GM23338 (cell line): ENCODE data around the gene CDCP1. TPM values are rescaled to one million over a fixed set of nuclear protein-coding genes. Genes with fewer than 3 reads are reported as not detected.

Experiments
- ATAC-seq: fragments of 200-7000 bp; cut with Tn5 transposase; 3 replicates; pipeline ENCODE4 v1.9.1; 2020
- DNase-seq: peaks from one replicate; pipeline ENCODE4 v3.0.0-alpha.2; 2015; ENCODE audit warnings: low spot score
- H2AFZ ChIP-seq: fragments of 200-600 bp; sonication (generic); 2 replicates; pipeline ENCODE4 v1.8.0; 2016; ENCODE audit warnings: antibody characterized with exemption, mild to moderate bottlenecking, moderate library complexity
- H3F3A ChIP-seq: fragments of 200-600 bp; sonication (generic); replicated peaks from 2 replicates; pipeline ENCODE4 v1.8.0; 2017; ENCODE audit warnings: antibody characterized with exemption, mixed run types, low read depth
- H3K27ac ChIP-seq: fragments of 200-600 bp; sonication (generic); 2 replicates; pipeline ENCODE4 v1.6.1; 2016; ENCODE audit warnings: low read depth
- H3K27me3 ChIP-seq: fragments of 200-600 bp; sonication (generic); 2 replicates; pipeline ENCODE4 v1.8.0; 2016; ENCODE audit warnings: mild to moderate bottlenecking, mixed run types, moderate library complexity; ENCODE audit not compliant: insufficient read depth
- H3K36me3 ChIP-seq: fragments of 200-600 bp; sonication (generic); 2 replicates; pipeline ENCODE4 v1.8.0; 2016; ENCODE audit warnings: mild to moderate bottlenecking; ENCODE audit not compliant: insufficient read depth
- H3K4me1 ChIP-seq: fragments of 200-600 bp; sonication (generic); 2 replicates; pipeline ENCODE4 v1.8.0; 2016; ENCODE audit warnings: mild to moderate bottlenecking, moderate library complexity; ENCODE audit not compliant: insufficient read depth
- H3K4me2 ChIP-seq: fragments of 200-600 bp; sonication (generic); 2 replicates; pipeline ENCODE4 v1.7.1; 2017; ENCODE audit warnings: mixed run types
- H3K4me3 ChIP-seq: fragments of 200-600 bp; sonication (generic); 2 replicates; pipeline ENCODE4 v1.6.1; 2016; ENCODE audit warnings: mixed run types
- H3K79me2 ChIP-seq: fragments of 200-600 bp; sonication (generic); replicated peaks from 2 replicates; pipeline ENCODE4 v1.8.0; 2017; ENCODE audit warnings: mild to moderate bottlenecking; ENCODE audit not compliant: insufficient read depth
- H3K9me2 ChIP-seq: fragments of 200-600 bp; sonication (generic); 2 replicates; pipeline ENCODE4 v1.8.0; 2017; ENCODE audit not compliant: insufficient read depth
- H4K20me1 ChIP-seq: fragments of 200-600 bp; sonication (generic); replicated peaks from 2 replicates; pipeline ENCODE4 v1.8.0; 2017; ENCODE audit warnings: mild to moderate bottlenecking; ENCODE audit not compliant: insufficient read depth
- H3K27ac Mint-ChIP-seq: 2 replicates; pipeline ENCODE4 v1.8.0; 2020; ENCODE audit warnings: inconsistent platforms, mild to moderate bottlenecking, moderate library complexity, mixed read lengths
- H3K27me3 Mint-ChIP-seq: 3 replicates; pipeline ENCODE4 v1.8.0; 2022; ENCODE audit warnings: low read depth, mild to moderate bottlenecking, moderate library complexity, mixed read lengths, inconsistent platforms; ENCODE audit not compliant: insufficient read depth, poor library complexity
- H3K36me3 Mint-ChIP-seq: 3 replicates; pipeline ENCODE4 v1.8.0; 2021; ENCODE audit warnings: low read depth, mild to moderate bottlenecking, inconsistent platforms, moderate library complexity, mixed read lengths
- H3K4me1 Mint-ChIP-seq: 3 replicates; pipeline ENCODE4 v1.8.0; 2020; ENCODE audit warnings: mild to moderate bottlenecking, inconsistent platforms, mixed read lengths
- H3K4me3 Mint-ChIP-seq: 3 replicates; pipeline ENCODE4 v1.8.0; 2021; ENCODE audit warnings: moderate library complexity, mild to moderate bottlenecking, inconsistent platforms, mixed read lengths
- H3K9me3 Mint-ChIP-seq: 3 replicates; pipeline ENCODE4 v1.8.0; 2020; ENCODE audit warnings: moderate library complexity, mild to moderate bottlenecking, inconsistent platforms, mixed read lengths
- CREB1 ChIP-seq: fragments of 250-450 bp; sonication (Bioruptor Pico); IDR thresholded peaks from 2 replicates; pipeline ENCODE4 v1.5.0; 2020; ENCODE audit warnings: low read depth, mild to moderate bottlenecking, moderate library complexity
- CTCF ChIP-seq, 2 experiments: fragments of 200-600 bp in 1 of 2; sonication (generic) in 1 of 2; conservative IDR thresholded peaks; 2 replicates each; pipeline versions ENCODE4 v1.5.1 to v1.6.1; 2016 to 2017; ENCODE audit warnings: antibody characterized with exemption in 2 of 2, low read depth in 2 of 2, mild to moderate bottlenecking in 2 of 2, moderate library complexity in 1 of 2
- EZH2 ChIP-seq: fragments of 200-600 bp; sonication (generic); IDR thresholded peaks from one replicate; pipeline ENCODE4 v1.8.0; 2017; ENCODE audit warnings: antibody characterized with exemption, mild to moderate bottlenecking, low read depth; ENCODE audit not compliant: unreplicated experiment
- EZH2phosphoT487 ChIP-seq: fragments of 200-600 bp; sonication (generic); IDR thresholded peaks from one replicate; pipeline ENCODE4 v1.8.1; 2018; ENCODE audit warnings: antibody characterized with exemption; ENCODE audit not compliant: unreplicated experiment
- JUNB ChIP-seq: IDR thresholded peaks from one replicate; pipeline ENCODE4 v1.6.1; 2016; ENCODE audit warnings: antibody characterized with exemption; ENCODE audit not compliant: unreplicated experiment
- NANOG ChIP-seq: IDR thresholded peaks from 2 replicates; pipeline ENCODE4 v1.6.1; 2016; ENCODE audit warnings: antibody characterized with exemption, borderline replicate concordance
- POLR2AphosphoS5 ChIP-seq: IDR thresholded peaks from 2 replicates; pipeline ENCODE4 v1.6.1; 2016; ENCODE audit warnings: antibody characterized with exemption, low read depth
- STAT1 ChIP-seq: IDR thresholded peaks from one replicate; pipeline ENCODE4 v1.6.1; 2016; ENCODE audit warnings: antibody characterized with exemption; ENCODE audit not compliant: unreplicated experiment
- ZNF114 ChIP-seq: fragments of 250-450 bp; sonication (Bioruptor Pico); IDR thresholded peaks from 2 replicates; pipeline ENCODE4 v1.5.0; 2020; ENCODE audit warnings: mild to moderate bottlenecking, moderate library complexity
- ZNF331 ChIP-seq: fragments of 250-450 bp; sonication (Bioruptor Pico); IDR thresholded peaks from 2 replicates; pipeline ENCODE4 v1.5.0; 2020; ENCODE audit warnings: low read depth, mild to moderate bottlenecking, moderate library complexity
- polyA plus RNA-seq: library from polyadenylated mRNA; unstranded; fragments of >200 nt; fragmentation: Nextera tagmentation; extraction: Ambion mirVana; gene quantifications from 2 replicates; pipeline ENCODE4 v1.2.1, GENCODE V29; 2016
- total RNA-seq: library from RNA; depleted of rRNA; stranded (reverse); fragments of >200 nt; shearing (Covaris generic); gene quantifications from 2 replicates; pipeline ENCODE4 v1.2.3, GENCODE V29; 2014
- TF ChIP-seq, protein P1 (sequence below): fragments of 250-450 bp; sonication (Bioruptor Pico); IDR thresholded peaks from 2 replicates; pipeline ENCODE4 v1.5.0; 2020; ENCODE audit warnings: mild to moderate bottlenecking, moderate library complexity
- TF ChIP-seq, protein P2 (sequence below): IDR thresholded peaks from 2 replicates; pipeline ENCODE4 v1.6.1; 2016; ENCODE audit warnings: antibody characterized with exemption
- TF ChIP-seq, protein P3 (sequence below): IDR thresholded peaks from one replicate; pipeline ENCODE4 v1.6.1; 2018; ENCODE audit warnings: antibody characterized with exemption; ENCODE audit not compliant: unreplicated experiment

The CDCP1 gene
- total and polyA plus RNA-seq, 2 experiments from 2014 or later: 7.7 to 20.1 TPM

DNA sequence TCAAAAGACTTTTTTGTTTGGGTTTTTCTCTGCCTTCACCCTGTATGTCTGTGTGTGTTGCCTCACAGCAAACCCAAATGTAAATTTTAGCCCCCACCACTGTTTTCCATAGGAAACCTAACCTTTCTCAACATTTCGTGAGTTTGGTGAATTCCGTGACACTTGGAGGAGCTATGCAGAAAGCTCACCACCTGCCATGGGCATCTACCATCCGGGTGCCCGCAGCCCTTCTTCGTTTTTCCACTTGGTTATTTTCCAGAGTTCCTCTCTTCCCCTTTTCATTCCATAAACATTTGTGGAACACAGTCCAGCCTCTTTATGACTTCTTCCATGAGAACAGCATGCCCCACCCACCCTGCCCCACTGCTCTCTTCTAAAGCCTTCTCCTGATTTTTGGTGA, 48.6 kb upstream of the CDCP1 start:
- no peak for ATAC-seq
- TF ChIP-seq STAT1: no peak
- TF ChIP-seq, protein P1, sequence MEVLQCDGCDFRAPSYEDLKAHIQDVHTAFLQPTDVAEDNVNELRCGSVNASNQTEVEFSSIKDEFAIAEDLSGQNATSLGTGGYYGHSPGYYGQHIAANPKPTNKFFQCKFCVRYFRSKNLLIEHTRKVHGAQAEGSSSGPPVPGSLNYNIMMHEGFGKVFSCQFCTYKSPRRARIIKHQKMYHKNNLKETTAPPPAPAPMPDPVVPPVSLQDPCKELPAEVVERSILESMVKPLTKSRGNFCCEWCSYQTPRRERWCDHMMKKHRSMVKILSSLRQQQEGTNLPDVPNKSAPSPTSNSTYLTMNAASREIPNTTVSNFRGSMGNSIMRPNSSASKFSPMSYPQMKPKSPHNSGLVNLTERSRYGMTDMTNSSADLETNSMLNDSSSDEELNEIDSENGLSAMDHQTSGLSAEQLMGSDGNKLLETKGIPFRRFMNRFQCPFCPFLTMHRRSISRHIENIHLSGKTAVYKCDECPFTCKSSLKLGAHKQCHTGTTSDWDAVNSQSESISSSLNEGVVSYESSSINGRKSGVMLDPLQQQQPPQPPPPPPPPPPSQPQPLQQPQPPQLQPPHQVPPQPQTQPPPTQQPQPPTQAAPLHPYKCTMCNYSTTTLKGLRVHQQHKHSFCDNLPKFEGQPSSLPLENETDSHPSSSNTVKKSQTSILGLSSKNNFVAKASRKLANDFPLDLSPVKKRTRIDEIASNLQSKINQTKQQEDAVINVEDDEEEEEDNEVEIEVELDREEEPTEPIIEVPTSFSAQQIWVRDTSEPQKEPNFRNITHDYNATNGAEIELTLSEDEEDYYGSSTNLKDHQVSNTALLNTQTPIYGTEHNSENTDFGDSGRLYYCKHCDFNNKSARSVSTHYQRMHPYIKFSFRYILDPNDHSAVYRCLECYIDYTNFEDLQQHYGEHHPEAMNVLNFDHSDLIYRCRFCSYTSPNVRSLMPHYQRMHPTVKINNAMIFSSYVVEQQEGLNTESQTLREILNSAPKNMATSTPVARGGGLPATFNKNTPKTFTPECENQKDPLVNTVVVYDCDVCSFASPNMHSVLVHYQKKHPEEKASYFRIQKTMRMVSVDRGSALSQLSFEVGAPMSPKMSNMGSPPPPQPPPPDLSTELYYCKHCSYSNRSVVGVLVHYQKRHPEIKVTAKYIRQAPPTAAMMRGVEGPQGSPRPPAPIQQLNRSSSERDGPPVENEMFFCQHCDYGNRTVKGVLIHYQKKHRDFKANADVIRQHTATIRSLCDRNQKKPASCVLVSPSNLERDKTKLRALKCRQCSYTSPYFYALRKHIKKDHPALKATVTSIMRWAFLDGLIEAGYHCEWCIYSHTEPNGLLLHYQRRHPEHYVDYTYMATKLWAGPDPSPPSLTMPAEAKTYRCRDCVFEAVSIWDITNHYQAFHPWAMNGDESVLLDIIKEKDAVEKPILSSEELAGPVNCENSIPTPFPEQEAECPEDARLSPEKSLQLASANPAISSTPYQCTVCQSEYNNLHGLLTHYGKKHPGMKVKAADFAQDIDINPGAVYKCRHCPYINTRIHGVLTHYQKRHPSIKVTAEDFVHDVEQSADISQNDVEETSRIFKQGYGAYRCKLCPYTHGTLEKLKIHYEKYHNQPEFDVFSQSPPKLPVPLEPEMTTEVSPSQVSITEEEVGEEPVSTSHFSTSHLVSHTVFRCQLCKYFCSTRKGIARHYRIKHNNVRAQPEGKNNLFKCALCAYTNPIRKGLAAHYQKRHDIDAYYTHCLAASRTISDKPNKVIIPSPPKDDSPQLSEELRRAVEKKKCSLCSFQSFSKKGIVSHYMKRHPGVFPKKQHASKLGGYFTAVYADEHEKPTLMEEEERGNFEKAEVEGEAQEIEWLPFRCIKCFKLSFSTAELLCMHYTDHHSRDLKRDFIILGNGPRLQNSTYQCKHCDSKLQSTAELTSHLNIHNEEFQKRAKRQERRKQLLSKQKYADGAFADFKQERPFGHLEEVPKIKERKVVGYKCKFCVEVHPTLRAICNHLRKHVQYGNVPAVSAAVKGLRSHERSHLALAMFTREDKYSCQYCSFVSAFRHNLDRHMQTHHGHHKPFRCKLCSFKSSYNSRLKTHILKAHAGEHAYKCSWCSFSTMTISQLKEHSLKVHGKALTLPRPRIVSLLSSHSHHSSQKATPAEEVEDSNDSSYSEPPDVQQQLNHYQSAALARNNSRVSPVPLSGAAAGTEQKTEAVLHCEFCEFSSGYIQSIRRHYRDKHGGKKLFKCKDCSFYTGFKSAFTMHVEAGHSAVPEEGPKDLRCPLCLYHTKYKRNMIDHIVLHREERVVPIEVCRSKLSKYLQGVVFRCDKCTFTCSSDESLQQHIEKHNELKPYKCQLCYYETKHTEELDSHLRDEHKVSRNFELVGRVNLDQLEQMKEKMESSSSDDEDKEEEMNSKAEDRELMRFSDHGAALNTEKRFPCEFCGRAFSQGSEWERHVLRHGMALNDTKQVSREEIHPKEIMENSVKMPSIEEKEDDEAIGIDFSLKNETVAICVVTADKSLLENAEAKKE (CRISPR knock-in tag): no peak
- TF ChIP-seq CTCF (conservative IDR thresholded peaks at IDR 0.05; ENCODE audit: low read depth in 2 of 2): no peak
- no peak for TF ChIP-seq NANOG
- no peak for TF ChIP-seq ZNF114
- TF ChIP-seq JUNB: no peak
- no peak for TF ChIP-seq ZNF331 (CRISPR knock-in tag)
- no peak for TF ChIP-seq CREB1 (CRISPR knock-in tag)
- TF ChIP-seq EZH2: no peak
- TF ChIP-seq, protein P2, sequence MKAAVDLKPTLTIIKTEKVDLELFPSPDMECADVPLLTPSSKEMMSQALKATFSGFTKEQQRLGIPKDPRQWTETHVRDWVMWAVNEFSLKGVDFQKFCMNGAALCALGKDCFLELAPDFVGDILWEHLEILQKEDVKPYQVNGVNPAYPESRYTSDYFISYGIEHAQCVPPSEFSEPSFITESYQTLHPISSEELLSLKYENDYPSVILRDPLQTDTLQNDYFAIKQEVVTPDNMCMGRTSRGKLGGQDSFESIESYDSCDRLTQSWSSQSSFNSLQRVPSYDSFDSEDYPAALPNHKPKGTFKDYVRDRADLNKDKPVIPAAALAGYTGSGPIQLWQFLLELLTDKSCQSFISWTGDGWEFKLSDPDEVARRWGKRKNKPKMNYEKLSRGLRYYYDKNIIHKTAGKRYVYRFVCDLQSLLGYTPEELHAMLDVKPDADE: no peak
- TF ChIP-seq, protein P3, sequence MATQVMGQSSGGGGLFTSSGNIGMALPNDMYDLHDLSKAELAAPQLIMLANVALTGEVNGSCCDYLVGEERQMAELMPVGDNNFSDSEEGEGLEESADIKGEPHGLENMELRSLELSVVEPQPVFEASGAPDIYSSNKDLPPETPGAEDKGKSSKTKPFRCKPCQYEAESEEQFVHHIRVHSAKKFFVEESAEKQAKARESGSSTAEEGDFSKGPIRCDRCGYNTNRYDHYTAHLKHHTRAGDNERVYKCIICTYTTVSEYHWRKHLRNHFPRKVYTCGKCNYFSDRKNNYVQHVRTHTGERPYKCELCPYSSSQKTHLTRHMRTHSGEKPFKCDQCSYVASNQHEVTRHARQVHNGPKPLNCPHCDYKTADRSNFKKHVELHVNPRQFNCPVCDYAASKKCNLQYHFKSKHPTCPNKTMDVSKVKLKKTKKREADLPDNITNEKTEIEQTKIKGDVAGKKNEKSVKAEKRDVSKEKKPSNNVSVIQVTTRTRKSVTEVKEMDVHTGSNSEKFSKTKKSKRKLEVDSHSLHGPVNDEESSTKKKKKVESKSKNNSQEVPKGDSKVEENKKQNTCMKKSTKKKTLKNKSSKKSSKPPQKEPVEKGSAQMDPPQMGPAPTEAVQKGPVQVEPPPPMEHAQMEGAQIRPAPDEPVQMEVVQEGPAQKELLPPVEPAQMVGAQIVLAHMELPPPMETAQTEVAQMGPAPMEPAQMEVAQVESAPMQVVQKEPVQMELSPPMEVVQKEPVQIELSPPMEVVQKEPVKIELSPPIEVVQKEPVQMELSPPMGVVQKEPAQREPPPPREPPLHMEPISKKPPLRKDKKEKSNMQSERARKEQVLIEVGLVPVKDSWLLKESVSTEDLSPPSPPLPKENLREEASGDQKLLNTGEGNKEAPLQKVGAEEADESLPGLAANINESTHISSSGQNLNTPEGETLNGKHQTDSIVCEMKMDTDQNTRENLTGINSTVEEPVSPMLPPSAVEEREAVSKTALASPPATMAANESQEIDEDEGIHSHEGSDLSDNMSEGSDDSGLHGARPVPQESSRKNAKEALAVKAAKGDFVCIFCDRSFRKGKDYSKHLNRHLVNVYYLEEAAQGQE: no peak
- TF ChIP-seq POLR2AphosphoS5: no peak
- TF ChIP-seq EZH2phosphoT487: no peak
- Histone ChIP-seq H3F3A (no peaks in the 10 kb centered on the region), H3K27me3 (no peaks in the 10 kb centered on the region), H3K36me3 (no peaks in the 10 kb centered on the region), H3K4me3 (no peak overlapping the region), H2AFZ (no peak overlapping the region), H3K4me2 (no peak overlapping the region), H4K20me1 (no peaks in the 10 kb centered on the region), H3K9me2 (no peaks in the 10 kb centered on the region), H3K27ac (no peak overlapping the region), H3K4me1 (0 out of 2 replicates have a peak, but pooled peaks cover 3% of the 10 kb centered on the region), H3K79me2 (no peaks in the 10 kb centered on the region)
- peaks cover 8% of the 10 kb centered on the region for H3K27me3 Mint-ChIP-seq
- no peaks in the 10 kb centered on the region for H3K36me3 Mint-ChIP-seq
- peaks cover 3% of the 10 kb centered on the region for H3K4me1 Mint-ChIP-seq
- H3K9me3 Mint-ChIP-seq: no peaks in the 10 kb centered on the region
- no peak for DNase-seq
- H3K27ac Mint-ChIP-seq: no peak overlapping the region
- H3K4me3 Mint-ChIP-seq: no peak overlapping the region
